Activated CD8-positive, alpha-beta memory T cell treated with anti-CD3 and anti-CD28 coated beads, Interleukin-2, amount 10 ng/mL, durations not matched to agents 7 days and 5 days (primary cell): ENCODE results near the gene PTGR1. TPM values are rescaled to one million over a fixed set of nuclear protein-coding genes. Genes with fewer than 3 reads are reported as not detected.
A peak's percentile ranks its signal among the peaks of the same experiment; 100 is the strongest.
"Not testable (repeated sequence)": the region's sequence is repeated elsewhere in the genome, so short reads cannot be mapped to it uniquely, and the experiment has no call there.

Experiments used
- ATAC-seq: fragments of 150-1000 bp; cut with Tn5 transposase; one replicate; pipeline ENCODE4 v1.10.0; 2021; ENCODE audit warnings: moderate library complexity
- CTCF ChIA-PET: fragments of 350-600 bp; sonication (Branson Sonifier 250); formaldehyde crosslinking; loops from one replicate; lab custom pipeline; 2021; ENCODE audit warnings: antibody characterized with exemption; lab: Charles Lee
- DNase-seq: peaks from one replicate; pipeline ENCODE4 v3.0.0-alpha.2; 2020
- H3K27ac Mint-ChIP-seq: one replicate; pipeline ENCODE4 v1.8.0; 2021; ENCODE audit warnings: mild to moderate bottlenecking, mixed read lengths
- H3K27me3 Mint-ChIP-seq: one replicate; pipeline ENCODE4 v1.8.0; 2021; ENCODE audit warnings: mixed read lengths
- H3K36me3 Mint-ChIP-seq: one replicate; pipeline ENCODE4 v1.8.0; 2021; ENCODE audit warnings: mild to moderate bottlenecking, mixed read lengths
- H3K4me1 Mint-ChIP-seq: one replicate; pipeline ENCODE4 v1.8.0; 2021; ENCODE audit warnings: mixed read lengths
- H3K4me3 Mint-ChIP-seq: one replicate; pipeline ENCODE4 v1.8.0; 2021; ENCODE audit warnings: mild to moderate bottlenecking, moderate library complexity, mixed read lengths
- H3K9me3 Mint-ChIP-seq: one replicate; pipeline ENCODE4 v1.8.0; 2022; ENCODE audit warnings: low read depth, mixed read lengths
- total RNA-seq, 2 experiments: library from RNA; stranded (reverse); gene quantifications; one replicate each; pipeline ENCODE4 v1.2.3, GENCODE V29; 2021

Gene PTGR1
- total RNA-seq, 2 experiments from 2014 or later, result 1.0 TPM; not detected in 1

DNA sequence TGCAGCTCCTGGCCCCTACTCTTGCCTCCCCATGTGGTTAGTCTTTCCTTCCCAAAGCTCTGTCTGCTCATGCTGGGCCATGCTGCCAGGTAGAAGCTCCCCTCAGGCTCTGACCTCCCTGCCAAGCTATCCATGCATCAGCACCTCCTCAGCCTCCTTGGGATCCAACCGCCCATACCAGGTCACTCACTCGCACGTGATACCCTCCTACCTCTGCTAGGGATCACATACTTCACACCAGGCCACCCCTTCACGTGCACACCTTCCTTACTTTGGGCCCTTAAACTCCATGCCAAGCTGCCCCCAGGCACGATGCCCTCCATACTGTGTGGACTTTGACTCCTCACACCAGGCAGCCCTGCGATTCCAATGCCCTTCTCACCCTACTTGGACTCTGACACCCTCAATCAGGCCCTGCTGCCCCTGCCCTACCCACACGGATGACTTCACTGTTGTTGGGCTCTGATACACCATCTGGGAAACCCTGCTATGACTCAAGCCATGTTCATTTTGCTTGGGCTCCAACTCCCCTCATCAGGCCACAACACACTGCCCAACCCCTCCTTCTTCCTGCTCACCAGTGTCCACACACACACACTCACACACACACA is 40.3 kb downstream of the PTGR1 start:
- CTCF ChIA-PET, result interaction anchor here (0.6 kb wide), 1 partner anchor 62 kb away, joined by 3 read pairs; no protein-coding TSS in a partner anchor
- H3K27me3 Mint-ChIP-seq, result no peaks in the 10 kb centered on the region
- peaks cover 8% of the 10 kb centered on the region for H3K36me3 Mint-ChIP-seq
- peaks cover 18% of the 10 kb centered on the region for H3K9me3 Mint-ChIP-seq
- H3K4me1 Mint-ChIP-seq, result no peaks in the 10 kb centered on the region
- ATAC-seq (no peak), DNase-seq (no peak)
- H3K27ac Mint-ChIP-seq, result no peak overlapping the region
- no peak overlapping the region for H3K4me3 Mint-ChIP-seq

DNA sequence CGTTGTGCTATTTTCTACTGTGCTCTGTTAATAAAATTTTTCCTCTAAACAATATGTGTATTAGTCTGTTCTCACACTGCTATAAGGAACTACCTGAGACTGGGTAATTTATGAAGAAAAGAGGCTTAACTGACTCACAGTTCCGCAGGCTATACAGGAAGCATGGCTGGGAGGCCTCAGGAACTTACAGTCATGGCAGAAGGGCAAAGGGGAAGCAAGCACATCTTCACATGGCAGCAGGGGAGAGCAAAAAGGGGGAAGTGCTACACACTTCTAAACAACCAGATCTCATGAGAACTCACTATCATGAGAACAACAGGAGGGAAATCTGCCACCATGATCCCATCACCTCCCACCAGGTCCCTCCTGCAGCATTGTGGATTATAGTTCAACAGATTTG is 44.0 kb downstream of the PTGR1 start:
- CTCF ChIA-PET, H3K4me3 Mint-ChIP-seq, H3K4me1 Mint-ChIP-seq, DNase-seq, H3K27me3 Mint-ChIP-seq, ATAC-seq, H3K27ac Mint-ChIP-seq: not testable (repeated sequence)
- Mint-ChIP-seq H3K36me3 (peaks cover 15% of the 10 kb centered on the region), H3K9me3 (peaks cover 24% of the 10 kb centered on the region)

DNA sequence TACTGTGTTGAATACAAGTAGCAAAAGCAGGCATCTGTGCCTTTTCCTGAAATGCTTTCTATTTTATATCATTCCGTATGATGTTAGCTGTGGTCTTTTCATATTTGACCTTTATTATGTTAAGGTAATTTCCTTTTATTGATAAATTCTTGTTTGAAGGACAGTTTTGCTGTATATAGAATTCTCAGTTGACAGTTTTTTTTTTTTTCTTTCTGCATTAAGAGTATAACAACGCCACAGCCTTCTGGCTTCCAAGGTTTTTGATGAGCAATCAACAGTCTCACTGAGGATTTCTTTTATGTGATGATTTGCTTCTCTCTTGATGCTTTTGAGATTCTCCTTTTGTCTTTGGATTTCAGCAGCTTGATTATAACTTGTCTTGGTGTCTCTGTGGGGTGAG is 50.8 kb downstream of the PTGR1 start:
- no peak for DNase-seq
- no peaks in the 10 kb centered on the region for H3K4me1 Mint-ChIP-seq
- no peak overlapping the region for H3K4me3 Mint-ChIP-seq
- no peak for ATAC-seq
- CTCF ChIA-PET, result no interaction called here
- H3K36me3 Mint-ChIP-seq, result peaks cover 37% of the 10 kb centered on the region
- H3K9me3 Mint-ChIP-seq, result peaks cover 49% of the 10 kb centered on the region
- H3K27ac Mint-ChIP-seq, result no peak overlapping the region
- H3K27me3 Mint-ChIP-seq, result no peaks in the 10 kb centered on the region

- H3K9me3 Mint-ChIP-seq, result peaks cover 55% of the 10 kb centered on the region
- CTCF ChIA-PET, result no interaction called here
- no peak overlapping the region for H3K4me3 Mint-ChIP-seq
- H3K27ac Mint-ChIP-seq, result no peak overlapping the region
- ATAC-seq, result no peak
- no peaks in the 10 kb centered on the region for H3K27me3 Mint-ChIP-seq
- peaks cover 53% of the 10 kb centered on the region for H3K36me3 Mint-ChIP-seq
- no peaks in the 10 kb centered on the region for H3K4me1 Mint-ChIP-seq
- no peak for DNase-seq
Observed at GRCh38 chr9:111542497-111543254, 56.8 kb downstream of the PTGR1 start.

DNA sequence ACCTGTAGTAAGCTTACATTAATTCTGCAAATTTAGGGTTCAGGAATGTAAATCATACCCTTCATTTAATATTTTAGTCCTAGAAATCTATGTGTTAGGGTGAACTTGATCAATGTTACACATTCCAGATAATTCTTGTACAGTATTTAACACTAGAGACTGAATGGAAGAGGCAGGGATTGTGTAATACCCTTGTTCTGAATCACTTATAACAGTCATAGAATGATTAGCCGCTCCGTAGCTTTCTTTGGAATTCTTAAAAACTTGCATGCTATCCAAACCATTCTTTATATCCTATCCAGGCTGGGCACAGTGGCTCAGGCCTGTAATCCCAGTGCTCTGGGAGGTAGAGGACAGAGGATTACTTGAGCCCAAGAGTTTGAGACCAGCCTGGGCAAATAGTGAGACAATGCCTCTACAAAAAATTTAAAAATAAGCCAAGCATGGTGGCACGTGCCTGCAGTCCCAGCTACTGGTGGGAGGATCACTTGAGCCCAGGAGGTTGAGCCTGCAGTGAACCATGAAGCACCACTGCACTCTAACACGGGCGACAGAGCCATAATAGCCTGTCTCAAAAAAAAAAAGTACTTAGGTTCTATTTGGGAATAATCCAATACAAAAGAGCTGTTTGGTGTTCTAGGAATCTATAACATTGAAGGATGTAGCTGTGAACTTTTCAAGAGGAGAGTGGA is 66.2 kb downstream of the PTGR1 start:
- Mint-ChIP-seq H3K9me3 (peaks cover 22% of the 10 kb centered on the region), H3K27me3 (no peaks in the 10 kb centered on the region), H3K4me3 (no peak overlapping the region), H3K27ac (no peak overlapping the region), H3K4me1 (no peaks in the 10 kb centered on the region), H3K36me3 (peaks cover 57% of the 10 kb centered on the region)
- CTCF ChIA-PET, result no interaction called here
- ATAC-seq (no peak), DNase-seq (no peak)

GRCh38 chr9:111531716-111532115 is 67.7 kb downstream of the PTGR1 start:
- Mint-ChIP-seq H3K27me3 (no peaks in the 10 kb centered on the region), H3K27ac (no peak overlapping the region), H3K4me1 (peaks cover 12% of the 10 kb centered on the region), H3K36me3 (peaks cover 57% of the 10 kb centered on the region), H3K4me3 (no peak overlapping the region), H3K9me3 (peaks cover 20% of the 10 kb centered on the region)
- ATAC-seq (no peak), DNase-seq (no peak)
- CTCF ChIA-PET, result no interaction called here

- H3K4me1 Mint-ChIP-seq, result peaks cover 28% of the 10 kb centered on the region
- H3K36me3 Mint-ChIP-seq, result peaks cover 58% of the 10 kb centered on the region
- H3K27ac Mint-ChIP-seq, result no peak overlapping the region
- peaks cover 2% of the 10 kb centered on the region for H3K27me3 Mint-ChIP-seq
- H3K9me3 Mint-ChIP-seq, result peaks cover 19% of the 10 kb centered on the region
- CTCF ChIA-PET, result interaction anchor here (1.1 to 2.4 kb wide), 2 partner anchors 45 to 68 kb away, joined by 4 to 5 read pairs; partner anchors contain the start of gene ECPAS
- ATAC-seq (no peak), DNase-seq (no peak)
- H3K4me3 Mint-ChIP-seq, result no peak overlapping the region
Observed at GRCh38 chr9:111529787-111530186, 69.7 kb downstream of the PTGR1 start.

DNA sequence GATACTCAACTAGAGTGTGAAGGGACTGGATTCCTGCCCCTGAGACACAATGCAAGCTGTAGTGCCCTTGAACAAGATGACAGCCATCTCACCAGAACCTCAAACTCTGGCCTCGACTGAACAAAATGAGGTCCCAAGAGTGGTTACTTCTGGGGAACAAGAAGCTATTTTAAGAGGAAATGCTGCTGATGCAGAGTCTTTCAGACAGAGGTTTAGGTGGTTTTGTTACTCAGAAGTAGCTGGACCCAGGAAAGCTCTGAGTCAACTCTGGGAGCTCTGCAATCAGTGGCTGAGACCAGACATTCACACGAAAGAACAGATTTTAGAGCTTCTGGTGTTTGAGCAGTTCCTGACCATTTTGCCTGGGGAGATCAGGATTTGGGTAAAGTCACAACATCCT is 72.1 kb downstream of the PTGR1 start:
- DNase-seq, result peak; percentile 64
- ATAC-seq, result peak; percentile 65
- H3K27ac Mint-ChIP-seq, result peak overlapping the region; percentile 64
- peaks cover 12% of the 10 kb centered on the region for H3K9me3 Mint-ChIP-seq
- peaks cover 28% of the 10 kb centered on the region for H3K4me1 Mint-ChIP-seq
- H3K36me3 Mint-ChIP-seq, result peaks cover 44% of the 10 kb centered on the region
- CTCF ChIA-PET, result interaction anchor here (2.4 kb wide), 1 partner anchor 71 kb away, joined by 5 read pairs; no protein-coding TSS in a partner anchor
- peaks cover 9% of the 10 kb centered on the region for H3K27me3 Mint-ChIP-seq
- H3K4me3 Mint-ChIP-seq, result peak overlapping the region; percentile 18

- CTCF ChIA-PET, result interaction anchor here (0.9 to 1.6 kb wide), 4 partner anchors 9 to 72 kb away, joined by 3 to 6 read pairs (median 4); no protein-coding TSS in a partner anchor
- peak within 1 kb of the TSS; percentile 65 for H3K27ac Mint-ChIP-seq
- H3K27me3 Mint-ChIP-seq, result peaks cover 13% of the 10 kb centered on the region
- peaks cover 34% of the 10 kb centered on the region for H3K36me3 Mint-ChIP-seq
- H3K4me3 Mint-ChIP-seq, result peak within 1 kb of the TSS; percentile 87
- H3K9me3 Mint-ChIP-seq, result peaks cover 9% of the 10 kb centered on the region
- DNase-seq, result peak; percentile 72
- peak; percentile 72 for ATAC-seq
- H3K4me1 Mint-ChIP-seq, result peaks cover 28% of the 10 kb centered on the region
Observed at GRCh38 chr9:111525056-111525977, 74.1 kb downstream of the PTGR1 start, which contains the start of gene ZNF483. ZNF483 (plus strand) TSS chr9:111525179; CDS start chr9:111527396, 2,217 bp downstream.

DNA sequence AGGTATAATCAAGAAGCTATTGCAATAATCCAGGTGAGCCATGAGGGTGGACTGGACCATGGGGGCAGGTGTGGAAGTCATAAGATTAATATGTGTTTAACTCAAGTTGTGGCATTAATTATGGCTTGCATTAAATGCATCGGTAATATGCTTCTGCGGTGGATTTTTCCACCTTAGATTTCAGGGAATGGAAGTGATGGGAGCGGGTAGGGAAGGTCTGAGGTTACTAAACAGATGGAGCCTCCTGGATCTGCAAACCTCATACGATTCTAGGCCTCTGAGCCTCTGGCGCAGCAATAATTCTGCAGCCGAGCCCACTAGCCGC is 74.8 kb downstream of the PTGR1 start:
- H3K9me3 Mint-ChIP-seq, result peaks cover 13% of the 10 kb centered on the region
- peak overlapping the region; percentile 87 for H3K4me3 Mint-ChIP-seq
- CTCF ChIA-PET, result interaction anchor here (0.9 to 1.3 kb wide), 3 partner anchors 8 to 42 kb away, joined by 3 to 4 read pairs (median 4); no protein-coding TSS in a partner anchor

DNA sequence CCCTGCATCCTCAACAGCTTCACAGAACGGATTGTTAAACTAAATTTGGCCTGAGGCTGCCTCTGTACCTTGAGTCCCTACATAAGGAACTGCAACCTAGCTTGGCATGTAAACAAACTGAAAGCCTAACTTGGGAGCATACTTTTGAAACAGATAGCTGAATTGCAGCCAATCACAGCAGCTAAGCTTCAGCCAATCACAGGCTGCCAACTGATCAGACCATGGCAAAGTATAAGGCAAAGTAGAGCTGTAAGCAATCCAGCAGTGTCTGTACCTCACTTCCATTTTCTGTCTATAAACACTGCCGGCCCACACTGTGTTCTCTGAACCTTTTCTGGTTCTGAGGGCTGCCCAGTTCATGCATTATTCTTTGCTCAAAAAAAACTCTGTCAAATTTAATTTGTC is 83.4 kb downstream of the PTGR1 start:
- Mint-ChIP-seq H3K9me3 (peaks cover 4% of the 10 kb centered on the region), H3K4me1 (no peaks in the 10 kb centered on the region), H3K27ac (no peak overlapping the region), H3K27me3 (peaks cover 5% of the 10 kb centered on the region), H3K36me3 (no peaks in the 10 kb centered on the region), H3K4me3 (no peak overlapping the region)
- CTCF ChIA-PET, result interaction anchor here (1.2 kb wide), 1 partner anchor 9 kb away, joined by 4 read pairs; the partner anchor contains the start of gene ZNF483
- no peak for DNase-seq
- no peak for ATAC-seq

More for the DNA sequence above, 74.8 kb downstream of the PTGR1 start:
- DNase-seq (no peak), ATAC-seq (no peak)
- Mint-ChIP-seq H3K4me1 (peaks cover 28% of the 10 kb centered on the region), H3K36me3 (peaks cover 28% of the 10 kb centered on the region), H3K27ac (peak overlapping the region; percentile 38), H3K27me3 (peaks cover 13% of the 10 kb centered on the region)

- Mint-ChIP-seq H3K27ac (no peak overlapping the region), H3K36me3 (no peaks in the 10 kb centered on the region), H3K4me3 (no peak overlapping the region), H3K9me3 (peaks cover 1% of the 10 kb centered on the region), H3K27me3 (no peaks in the 10 kb centered on the region), H3K4me1 (no peaks in the 10 kb centered on the region)
- ATAC-seq (no peak), DNase-seq (no peak)
- CTCF ChIA-PET, result no interaction called here
Observed at GRCh38 chr9:111514967-111515366, 84.5 kb downstream of the PTGR1 start.
